ENCODE data around the gene CENPA. TPM values are rescaled to one million over a fixed set of nuclear protein-coding genes. Genes with fewer than 3 reads are reported as not detected.
"Not testable (repeated sequence)": the region's sequence is repeated elsewhere in the genome, so short reads cannot be mapped to it uniquely, and the experiment has no call there.

The CENPA gene
- total RNA-seq, 1 donor, result 2.2 TPM

DNA sequence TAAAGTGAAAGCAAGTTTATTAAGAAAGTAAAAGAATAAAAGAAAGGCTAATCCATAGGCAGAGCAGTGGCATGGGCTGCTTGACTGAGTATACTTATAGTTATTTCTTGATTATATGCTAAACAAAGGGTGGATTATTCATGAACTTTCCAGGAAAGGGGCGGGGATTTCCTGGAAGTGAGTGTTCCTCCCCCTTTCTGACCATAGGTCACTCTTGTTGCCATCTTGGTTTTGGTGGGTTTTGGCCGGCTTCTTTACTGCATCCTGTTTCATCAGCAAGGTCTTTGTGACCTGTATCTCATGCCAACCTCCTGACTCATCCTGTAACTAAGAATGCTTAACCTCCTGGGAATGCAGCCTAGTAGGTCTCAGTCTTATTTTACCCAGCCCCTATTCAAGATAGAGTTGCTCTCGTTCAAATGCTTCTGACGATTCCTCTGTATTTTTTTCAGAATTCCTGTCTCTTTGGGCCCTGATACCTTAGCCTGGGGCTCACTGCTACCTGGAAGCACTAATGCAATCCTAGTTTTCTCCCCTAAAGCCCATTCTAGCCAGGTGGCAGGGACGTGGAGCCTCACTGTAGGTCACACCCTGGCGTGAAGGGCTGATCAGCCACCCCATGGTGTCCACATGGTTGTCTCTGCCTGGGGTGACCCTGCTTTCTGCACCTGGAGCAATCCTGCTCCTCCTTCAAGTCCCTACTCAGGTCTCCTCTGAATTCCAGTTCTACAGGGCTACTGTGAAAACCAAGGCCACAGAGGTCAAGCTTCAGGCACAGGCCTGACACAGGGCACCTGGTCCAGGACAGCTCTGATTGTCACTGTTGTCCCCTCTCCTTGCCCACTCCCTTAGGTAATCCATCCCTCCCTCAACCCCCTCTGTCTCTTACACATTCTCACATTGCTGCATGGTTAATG, 27.7 kb upstream of the CENPA start:
- TF ChIP-seq, protein P1, sequence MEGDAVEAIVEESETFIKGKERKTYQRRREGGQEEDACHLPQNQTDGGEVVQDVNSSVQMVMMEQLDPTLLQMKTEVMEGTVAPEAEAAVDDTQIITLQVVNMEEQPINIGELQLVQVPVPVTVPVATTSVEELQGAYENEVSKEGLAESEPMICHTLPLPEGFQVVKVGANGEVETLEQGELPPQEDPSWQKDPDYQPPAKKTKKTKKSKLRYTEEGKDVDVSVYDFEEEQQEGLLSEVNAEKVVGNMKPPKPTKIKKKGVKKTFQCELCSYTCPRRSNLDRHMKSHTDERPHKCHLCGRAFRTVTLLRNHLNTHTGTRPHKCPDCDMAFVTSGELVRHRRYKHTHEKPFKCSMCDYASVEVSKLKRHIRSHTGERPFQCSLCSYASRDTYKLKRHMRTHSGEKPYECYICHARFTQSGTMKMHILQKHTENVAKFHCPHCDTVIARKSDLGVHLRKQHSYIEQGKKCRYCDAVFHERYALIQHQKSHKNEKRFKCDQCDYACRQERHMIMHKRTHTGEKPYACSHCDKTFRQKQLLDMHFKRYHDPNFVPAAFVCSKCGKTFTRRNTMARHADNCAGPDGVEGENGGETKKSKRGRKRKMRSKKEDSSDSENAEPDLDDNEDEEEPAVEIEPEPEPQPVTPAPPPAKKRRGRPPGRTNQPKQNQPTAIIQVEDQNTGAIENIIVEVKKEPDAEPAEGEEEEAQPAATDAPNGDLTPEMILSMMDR (IDR thresholded peaks at IDR 0.05; ENCODE audit: extremely low read depth, low read depth, low read length), result no peak
- Histone ChIP-seq H3K36me3 (ENCODE audit: insufficient read depth, low read length) (no peaks in the 10 kb centered on the region), H3K27ac (ENCODE audit: low read depth, low read length) (peak overlapping the region; percentile 80), H3K9me3 (ENCODE audit: low read depth, low read length) (no peaks in the 10 kb centered on the region), H4K20me1 (ENCODE audit: insufficient read depth, low read length) (no peaks in the 10 kb centered on the region), H2AFZ (ENCODE audit: low read length) (no peak overlapping the region), H3K27me3 (ENCODE audit: insufficient read depth, low read length) (no peaks in the 10 kb centered on the region), H3K4me2 (ENCODE audit: insufficient read depth, low read length) (peak overlapping the region; percentile 68), H3K4me3 (ENCODE audit: insufficient read depth, low read length) (peak overlapping the region; percentile 20), H3K79me2 (ENCODE audit: insufficient read depth, low read length) (no peaks in the 10 kb centered on the region), H3K4me1 (ENCODE audit: insufficient read depth, low read length) (peaks cover 24% of the 10 kb centered on the region)
- no peak for DNase-seq (ENCODE audit: insufficient read length, low spot score, missing footprints)

DNA sequence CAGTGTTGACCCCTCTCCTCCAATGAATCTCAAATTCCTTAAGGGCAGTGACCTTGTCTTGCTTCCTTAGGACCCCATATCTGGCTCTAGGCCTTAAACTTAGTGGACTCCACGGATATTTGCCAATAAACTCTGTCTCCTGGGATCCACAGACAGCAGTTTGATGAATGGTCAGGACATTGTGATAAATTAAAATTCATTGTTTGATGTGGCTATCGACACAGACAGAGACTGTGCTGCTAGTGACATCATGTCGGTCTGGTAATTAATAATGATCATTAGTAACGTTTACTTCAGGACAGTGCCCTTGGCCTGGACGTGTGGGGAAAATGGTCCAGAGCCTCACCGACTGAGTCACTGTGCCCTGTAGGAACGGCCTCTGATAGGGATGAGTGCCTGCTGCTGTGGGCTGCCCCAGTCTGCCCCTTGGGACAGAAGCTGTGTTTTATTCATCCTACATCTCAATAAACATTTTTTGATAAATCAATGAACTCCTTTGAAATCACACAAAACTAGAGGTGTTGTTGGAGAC, 27.0 kb upstream of the CENPA start:
- TF ChIP-seq, protein P1 (IDR thresholded peaks at IDR 0.05; ENCODE audit: extremely low read depth, low read depth, low read length), result no peak
- Histone ChIP-seq H3K27ac (ENCODE audit: low read depth, low read length) (peak overlapping the region; percentile 80), H3K79me2 (ENCODE audit: insufficient read depth, low read length) (peaks cover 5% of the 10 kb centered on the region), H3K36me3 (ENCODE audit: insufficient read depth, low read length) (no peaks in the 10 kb centered on the region), H4K20me1 (ENCODE audit: insufficient read depth, low read length) (no peaks in the 10 kb centered on the region), H3K4me2 (ENCODE audit: insufficient read depth, low read length) (peak overlapping the region; percentile 68), H3K27me3 (ENCODE audit: insufficient read depth, low read length) (no peaks in the 10 kb centered on the region), H2AFZ (ENCODE audit: low read length) (no peak overlapping the region), H3K9me3 (ENCODE audit: low read depth, low read length) (no peaks in the 10 kb centered on the region), H3K4me3 (ENCODE audit: insufficient read depth, low read length) (peak overlapping the region; percentile 20), H3K4me1 (ENCODE audit: insufficient read depth, low read length) (peaks cover 24% of the 10 kb centered on the region)
- DNase-seq (ENCODE audit: insufficient read length, low spot score, missing footprints), result peak; percentile 84

DNA sequence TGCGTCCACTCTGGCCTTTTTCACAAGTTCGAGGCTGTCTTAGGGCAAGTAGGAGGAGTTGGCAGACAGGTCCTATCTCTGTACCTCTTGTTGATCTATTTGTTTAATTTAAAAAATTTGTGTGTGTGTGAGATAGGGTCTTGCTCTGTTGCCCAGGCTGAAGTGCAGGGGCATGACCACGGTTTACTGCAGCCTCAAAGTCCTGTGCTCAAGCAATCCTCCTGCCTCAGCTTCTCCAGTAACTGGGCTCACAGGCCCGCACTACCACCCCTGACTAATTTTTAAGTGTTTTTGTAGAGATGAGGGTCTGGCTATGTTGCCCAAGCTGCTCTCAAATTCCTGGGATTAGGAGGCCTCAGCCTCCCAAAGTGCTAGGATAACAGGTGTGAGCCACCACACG, 26.0 kb upstream of the CENPA start:
- Histone ChIP-seq H3K4me1 (ENCODE audit: insufficient read depth, low read length) (peaks cover 25% of the 10 kb centered on the region), H4K20me1 (ENCODE audit: insufficient read depth, low read length) (peaks cover under 1% of the 10 kb centered on the region), H3K4me2 (ENCODE audit: insufficient read depth, low read length) (no peak overlapping the region), H3K36me3 (ENCODE audit: insufficient read depth, low read length) (no peaks in the 10 kb centered on the region), H3K79me2 (ENCODE audit: insufficient read depth, low read length) (peaks cover 15% of the 10 kb centered on the region), H3K27ac (ENCODE audit: low read depth, low read length) (no peak overlapping the region), H3K27me3 (ENCODE audit: insufficient read depth, low read length) (no peaks in the 10 kb centered on the region), H3K4me3 (ENCODE audit: insufficient read depth, low read length) (no peak overlapping the region), H3K9me3 (ENCODE audit: low read depth, low read length) (no peaks in the 10 kb centered on the region), H2AFZ (ENCODE audit: low read length) (no peak overlapping the region)
- TF ChIP-seq, protein P1 (IDR thresholded peaks at IDR 0.05; ENCODE audit: extremely low read depth, low read depth, low read length), result no peak
- DNase-seq (ENCODE audit: insufficient read length, low spot score, missing footprints), result no peak

DNA sequence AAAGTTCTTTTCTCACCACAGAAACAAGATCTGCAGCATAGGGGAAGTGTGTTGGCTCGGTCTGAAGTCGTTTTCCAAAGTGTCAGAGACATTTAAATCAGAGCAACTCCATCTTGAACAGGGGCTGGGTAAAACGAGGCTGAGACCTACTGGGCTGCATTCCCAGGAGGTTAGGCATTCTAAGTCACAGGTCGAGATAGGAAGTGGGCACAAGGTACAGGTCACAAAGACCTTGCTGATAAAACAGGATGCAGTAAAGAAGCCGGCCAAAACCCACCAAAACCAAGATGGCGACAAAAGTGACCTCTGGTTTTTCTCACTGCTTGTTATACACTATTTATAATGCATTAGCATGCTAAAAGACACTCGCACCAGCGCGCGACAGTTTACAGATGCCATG, 24.9 kb upstream of the CENPA start:
- H3K4me3 ChIP-seq (ENCODE audit: insufficient read depth, low read length); H2AFZ ChIP-seq (ENCODE audit: low read length); H3K27me3 ChIP-seq (ENCODE audit: insufficient read depth, low read length); H3K36me3 ChIP-seq (ENCODE audit: insufficient read depth, low read length); DNase-seq (ENCODE audit: insufficient read length, low spot score, missing footprints); H3K4me2 ChIP-seq (ENCODE audit: insufficient read depth, low read length); H3K9me3 ChIP-seq (ENCODE audit: low read depth, low read length); H3K27ac ChIP-seq (ENCODE audit: low read depth, low read length): not testable (repeated sequence)
- Histone ChIP-seq H3K79me2 (ENCODE audit: insufficient read depth, low read length) (peaks cover 27% of the 10 kb centered on the region), H4K20me1 (ENCODE audit: insufficient read depth, low read length) (peaks cover 12% of the 10 kb centered on the region), H3K4me1 (ENCODE audit: insufficient read depth, low read length) (peaks cover 34% of the 10 kb centered on the region)
